ENCODE data around the gene PAPPA. TPM values are rescaled to one million over a fixed set of nuclear protein-coding genes. Genes with fewer than 3 reads are reported as not detected.

The PAPPA gene
- total RNA-seq, 1 experiment from 2014 or later: 1.9 TPM

DNA sequence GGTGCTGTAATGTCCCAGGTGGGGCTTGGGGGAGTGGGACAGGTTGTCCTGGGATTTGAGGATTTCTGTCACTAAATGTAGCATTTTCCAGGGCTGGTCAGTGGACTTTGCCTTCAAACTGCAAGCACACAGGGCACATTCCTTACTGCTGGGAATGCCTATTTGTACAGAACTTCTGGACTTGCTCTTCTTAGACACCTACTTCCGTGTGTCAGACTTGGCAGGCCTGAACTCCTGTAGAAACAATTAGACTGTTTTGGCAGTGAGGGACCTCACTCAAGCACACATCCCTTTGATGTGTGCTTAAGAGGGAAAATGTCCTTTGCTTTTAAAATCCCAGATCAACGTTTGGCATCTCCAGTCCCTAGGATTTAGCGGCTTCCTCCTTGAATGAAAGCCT lies 192.2 kb downstream of the PAPPA start:
- in situ Hi-C loops (cut with HindIII; ENCODE audit: low pct_unique_long_range_greater_than_20kb, low sequenced_read_pairs): no loop called here
- DNase-seq (ENCODE audit: low read depth): no peak

GRCh38 chr9:116349684-116350083 lies 196.1 kb downstream of the PAPPA start:
- no peak for DNase-seq (ENCODE audit: low read depth)
- in situ Hi-C loops (cut with HindIII; ENCODE audit: low pct_unique_long_range_greater_than_20kb, low sequenced_read_pairs): no loop called here

DNA sequence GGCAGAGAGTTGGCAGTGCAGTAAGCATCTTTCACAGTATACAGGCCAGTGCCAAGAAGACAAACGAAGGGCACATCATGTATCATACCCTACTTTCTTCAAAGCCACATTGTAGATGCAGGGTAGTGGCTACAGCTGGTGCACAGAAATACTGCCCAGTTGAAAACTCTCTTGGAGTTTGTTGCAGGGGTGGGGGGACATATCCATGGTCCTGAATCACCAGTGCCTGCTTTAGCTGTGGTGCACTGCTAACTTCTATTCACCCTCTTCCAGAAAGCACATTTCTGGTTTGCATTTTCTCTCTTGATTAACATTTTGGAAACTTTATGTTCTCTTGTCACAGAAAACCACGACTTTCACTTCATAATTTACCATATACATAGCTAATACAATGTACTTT lies 196.6 kb downstream of the PAPPA start:
- in situ Hi-C loops (cut with HindIII; ENCODE audit: low pct_unique_long_range_greater_than_20kb, low sequenced_read_pairs): no loop called here
- DNase-seq (ENCODE audit: low read depth): no peak

DNA sequence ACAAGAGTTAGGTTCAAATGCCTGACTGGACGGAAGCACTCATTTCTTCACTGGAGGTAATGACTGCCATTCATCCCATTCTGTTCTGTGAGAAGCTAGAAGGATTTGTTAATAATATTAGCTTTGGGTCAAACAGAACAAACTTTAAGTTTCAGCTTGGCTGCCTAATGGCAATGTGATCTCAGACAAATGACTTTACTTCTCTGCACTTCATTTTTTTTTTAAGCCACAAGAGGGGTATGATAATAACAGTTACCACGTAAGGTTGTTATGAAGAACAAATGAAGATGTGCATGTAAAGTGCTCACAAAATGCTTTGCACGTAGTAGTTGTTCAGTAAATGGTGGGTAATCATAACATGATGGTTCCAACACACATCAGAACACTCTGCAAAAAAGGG lies 199.4 kb downstream of the PAPPA start:
- in situ Hi-C loops (cut with HindIII; ENCODE audit: low pct_unique_long_range_greater_than_20kb, low sequenced_read_pairs): no loop called here
- no peak for DNase-seq (ENCODE audit: low read depth)

DNA sequence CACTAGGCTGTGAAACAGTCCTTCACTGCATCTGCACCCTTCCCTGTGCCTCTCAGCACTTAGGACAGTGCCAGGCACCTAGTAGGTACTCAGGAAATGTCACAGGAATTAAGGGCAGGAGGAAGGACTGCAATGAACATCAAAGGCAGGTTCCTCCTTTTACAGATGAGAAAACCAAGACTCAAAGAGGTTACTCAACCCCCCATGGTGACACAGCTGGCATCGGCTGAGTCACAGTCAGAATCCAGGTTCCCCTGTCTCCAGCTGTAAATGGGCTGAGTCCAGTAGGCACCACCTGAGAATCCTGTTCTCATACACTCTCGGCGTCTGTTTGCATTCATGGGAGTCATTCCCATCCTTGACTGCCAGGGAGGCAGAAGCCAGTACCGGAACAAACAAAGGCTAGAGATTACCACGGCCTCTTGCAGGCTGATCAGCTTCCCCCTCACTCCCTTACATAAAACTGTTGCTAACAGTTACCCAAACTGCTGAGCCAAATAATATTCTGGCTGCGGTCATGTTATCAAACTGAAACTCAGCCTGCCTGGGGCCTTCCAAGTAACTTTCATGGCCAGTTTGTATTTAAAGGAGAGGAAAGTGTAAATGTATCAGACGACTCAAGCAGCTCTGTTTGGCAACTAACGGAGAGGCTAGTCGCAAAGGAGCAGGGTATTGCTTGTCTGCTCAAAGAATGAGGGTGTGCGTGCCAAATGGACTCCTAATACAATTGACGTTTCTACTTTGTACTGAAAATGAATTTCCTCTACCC lies 201.7 kb downstream of the PAPPA start:
- in situ Hi-C loops (cut with HindIII; ENCODE audit: low pct_unique_long_range_greater_than_20kb, low sequenced_read_pairs): no loop called here
- no peak for DNase-seq (ENCODE audit: low read depth)

GRCh38 chr9:116358251-116358650 lies 204.7 kb downstream of the PAPPA start:
- no peak for DNase-seq (ENCODE audit: low read depth)
- in situ Hi-C loops (cut with HindIII; ENCODE audit: low pct_unique_long_range_greater_than_20kb, low sequenced_read_pairs): no loop called here

DNA sequence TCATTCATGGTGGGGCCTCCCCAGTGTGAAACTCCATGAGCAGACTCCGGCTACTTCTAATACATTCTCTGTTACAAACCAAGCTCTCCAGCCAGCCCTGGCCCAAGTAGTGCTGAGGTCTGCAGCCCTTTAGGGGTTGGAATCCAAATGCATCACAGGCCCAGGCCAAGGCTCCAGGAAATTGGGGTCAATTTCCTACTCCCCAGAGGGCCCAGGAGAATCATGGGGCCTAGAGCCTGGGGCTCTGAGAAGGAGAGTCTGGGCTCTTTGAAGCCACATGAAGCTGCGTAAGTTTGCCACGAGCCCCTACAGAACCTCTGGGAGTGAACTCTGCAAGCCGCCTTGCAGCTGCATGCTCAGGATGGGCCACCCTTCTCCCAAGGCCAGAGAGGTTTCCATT lies 206.4 kb downstream of the PAPPA start:
- in situ Hi-C loops (cut with HindIII; ENCODE audit: low pct_unique_long_range_greater_than_20kb, low sequenced_read_pairs): no loop called here
- DNase-seq (ENCODE audit: low read depth): no peak

DNA sequence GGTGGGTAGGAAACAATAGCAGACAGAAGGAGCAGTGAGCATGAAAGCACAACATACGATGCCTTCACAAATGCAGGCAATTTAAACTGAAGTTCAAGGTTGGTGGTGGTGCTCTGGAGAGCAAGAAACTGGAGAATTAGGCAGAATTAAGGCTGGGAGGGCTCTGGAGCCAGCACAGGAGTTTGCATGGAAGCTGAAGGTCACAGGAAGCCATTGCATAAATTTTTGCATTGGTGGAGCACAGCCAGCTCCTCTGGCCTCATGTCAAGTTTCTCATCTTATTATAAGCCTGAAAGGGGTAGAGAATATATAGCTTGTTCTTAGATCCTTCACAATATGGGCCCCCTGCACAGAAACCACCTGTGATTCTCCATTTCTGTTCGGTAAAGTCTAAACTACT lies 207.4 kb downstream of the PAPPA start:
- DNase-seq (ENCODE audit: low read depth): no peak
- in situ Hi-C loops (cut with HindIII; ENCODE audit: low pct_unique_long_range_greater_than_20kb, low sequenced_read_pairs): no loop called here

DNA sequence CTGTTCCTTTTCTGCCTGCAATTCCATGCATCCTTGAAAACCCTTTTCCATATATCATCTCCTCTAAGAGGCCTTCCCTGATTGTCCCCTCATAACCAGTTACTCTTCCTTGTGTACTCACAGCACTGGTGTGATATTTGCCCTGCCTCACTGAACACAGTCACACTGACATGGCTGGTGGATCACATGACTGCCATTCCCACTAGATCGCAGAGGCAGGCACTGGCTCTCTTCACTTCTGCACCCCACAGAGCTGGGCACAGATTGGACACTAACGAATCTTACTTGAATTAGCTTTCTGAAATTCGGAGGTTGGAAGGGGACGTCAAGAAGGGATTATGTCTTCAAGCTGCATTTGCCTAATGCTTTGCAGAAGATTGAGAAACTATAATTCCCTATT lies 208.0 kb downstream of the PAPPA start:
- DNase-seq (ENCODE audit: low read depth): no peak
- in situ Hi-C loops (cut with HindIII; ENCODE audit: low pct_unique_long_range_greater_than_20kb, low sequenced_read_pairs): no loop called here

DNA sequence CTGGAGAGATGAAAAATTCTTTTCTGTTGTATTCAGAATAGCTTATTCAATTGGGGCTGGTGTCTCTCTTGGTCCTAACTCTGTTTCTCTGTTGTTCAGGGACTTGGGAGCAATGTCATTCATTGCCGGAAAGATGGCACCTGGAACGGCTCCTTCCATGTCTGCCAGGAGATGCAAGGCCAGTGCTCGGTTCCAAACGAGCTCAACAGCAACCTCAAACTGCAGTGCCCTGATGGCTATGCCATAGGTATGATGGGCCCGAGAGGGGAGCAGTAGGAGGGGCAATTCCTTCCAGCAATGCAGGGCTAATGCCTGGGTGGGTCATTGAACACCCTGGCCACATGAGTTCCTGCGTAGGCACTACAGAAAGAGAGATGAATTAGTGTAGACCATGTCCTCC lies 208.9 kb downstream of the PAPPA start:
- in situ Hi-C loops (cut with HindIII; ENCODE audit: low pct_unique_long_range_greater_than_20kb, low sequenced_read_pairs): no loop called here
- DNase-seq (ENCODE audit: low read depth): no peak

DNA sequence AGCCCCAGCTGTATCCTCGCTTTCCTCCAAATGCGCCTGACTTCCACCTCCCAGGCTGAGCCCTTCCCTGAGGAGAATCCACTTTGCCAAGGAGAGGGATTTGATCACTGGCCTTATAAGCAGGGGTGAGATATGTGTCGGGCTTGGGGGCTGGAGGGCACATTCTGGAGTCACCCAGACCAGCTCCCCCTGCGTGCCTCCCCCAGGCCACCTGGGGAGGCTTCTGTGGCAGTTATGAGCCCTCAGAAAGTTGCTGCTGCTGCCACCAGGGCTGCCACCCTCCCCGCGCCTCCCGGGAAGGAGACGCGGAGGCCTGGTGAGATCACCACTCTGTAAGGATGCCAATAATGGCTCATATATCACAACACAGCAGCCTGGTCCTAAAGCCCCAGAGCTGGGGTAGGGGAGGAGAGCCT lies 211.5 kb downstream of the PAPPA start:
- in situ Hi-C loops (cut with HindIII; ENCODE audit: low pct_unique_long_range_greater_than_20kb, low sequenced_read_pairs): no loop called here
- peak; percentile 64 for DNase-seq (ENCODE audit: low read depth)

DNA sequence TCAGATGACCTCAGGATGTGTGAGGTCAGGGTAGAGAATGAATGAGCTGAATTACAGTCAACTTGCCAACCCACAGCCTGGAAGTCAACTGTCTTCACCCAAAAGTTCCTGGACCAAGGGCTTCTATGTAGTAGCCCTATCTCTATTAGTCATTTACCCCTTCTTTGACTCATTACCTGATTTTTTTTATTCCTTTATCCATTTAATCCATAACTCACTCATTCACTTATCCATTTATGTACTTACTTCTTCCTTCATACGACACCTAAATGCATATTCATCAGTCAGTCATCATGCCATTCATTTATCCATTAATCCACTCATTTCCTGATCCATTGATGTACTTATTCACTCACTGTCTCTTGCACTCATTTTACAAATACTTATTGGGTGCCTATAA lies 212.7 kb downstream of the PAPPA start:
- DNase-seq (ENCODE audit: low read depth): no peak
- in situ Hi-C loops (cut with HindIII; ENCODE audit: low pct_unique_long_range_greater_than_20kb, low sequenced_read_pairs): no loop called here

GRCh38 chr9:116368680-116369079 lies 215.1 kb downstream of the PAPPA start:
- no peak for DNase-seq (ENCODE audit: low read depth)
- in situ Hi-C loops (cut with HindIII; ENCODE audit: low pct_unique_long_range_greater_than_20kb, low sequenced_read_pairs): no loop called here

DNA sequence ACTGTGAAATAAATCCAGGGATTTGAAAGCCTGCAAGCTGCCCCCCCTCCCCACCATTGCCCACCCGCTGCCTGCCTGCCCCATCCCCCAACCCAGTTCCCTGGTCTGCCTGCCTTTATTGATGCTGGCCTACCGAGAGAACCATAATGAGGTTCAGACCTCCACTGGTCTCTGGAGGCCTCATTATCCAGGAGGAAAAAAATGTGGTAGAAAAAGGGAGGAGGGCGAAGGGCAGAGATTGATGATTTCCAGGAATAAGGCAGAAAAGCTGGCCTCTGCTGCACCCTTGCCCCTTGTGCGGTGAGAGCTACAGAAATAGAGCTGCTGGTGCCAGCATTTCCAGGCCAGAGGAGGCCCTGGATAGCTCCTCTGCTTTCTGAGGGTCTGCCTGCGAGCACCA lies 216.1 kb downstream of the PAPPA start:
- DNase-seq (ENCODE audit: low read depth): no peak
- in situ Hi-C loops (cut with HindIII; ENCODE audit: low pct_unique_long_range_greater_than_20kb, low sequenced_read_pairs): no loop called here

DNA sequence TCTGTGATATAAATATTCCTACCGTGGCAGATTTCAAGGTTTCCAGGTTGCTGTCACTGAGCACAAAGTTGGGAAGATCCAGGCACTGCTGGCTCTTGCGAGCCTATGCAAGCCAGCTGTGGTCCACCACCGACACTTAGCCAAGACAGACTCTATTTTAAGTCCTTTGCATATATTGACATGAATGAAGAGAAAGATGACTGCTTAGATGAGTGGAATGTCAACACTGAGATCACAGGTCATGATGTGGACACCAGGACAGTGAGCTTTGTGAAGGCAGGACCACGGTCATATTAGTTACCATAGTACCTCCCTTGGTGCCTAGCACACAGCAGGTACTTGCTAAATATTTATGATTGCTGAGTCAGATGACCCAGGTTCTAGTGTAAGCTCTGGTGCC lies 217.0 kb downstream of the PAPPA start:
- in situ Hi-C loops (cut with HindIII; ENCODE audit: low pct_unique_long_range_greater_than_20kb, low sequenced_read_pairs): no loop called here
- no peak for DNase-seq (ENCODE audit: low read depth)

GRCh38 chr9:116372081-116372673 lies 218.6 kb downstream of the PAPPA start:
- no peak for DNase-seq (ENCODE audit: low read depth)
- in situ Hi-C loops (cut with HindIII; ENCODE audit: low pct_unique_long_range_greater_than_20kb, low sequenced_read_pairs): no loop called here

GRCh38 chr9:116372786-116373185 lies 219.2 kb downstream of the PAPPA start:
- in situ Hi-C loops (cut with HindIII; ENCODE audit: low pct_unique_long_range_greater_than_20kb, low sequenced_read_pairs): no loop called here
- DNase-seq (ENCODE audit: low read depth): no peak

DNA sequence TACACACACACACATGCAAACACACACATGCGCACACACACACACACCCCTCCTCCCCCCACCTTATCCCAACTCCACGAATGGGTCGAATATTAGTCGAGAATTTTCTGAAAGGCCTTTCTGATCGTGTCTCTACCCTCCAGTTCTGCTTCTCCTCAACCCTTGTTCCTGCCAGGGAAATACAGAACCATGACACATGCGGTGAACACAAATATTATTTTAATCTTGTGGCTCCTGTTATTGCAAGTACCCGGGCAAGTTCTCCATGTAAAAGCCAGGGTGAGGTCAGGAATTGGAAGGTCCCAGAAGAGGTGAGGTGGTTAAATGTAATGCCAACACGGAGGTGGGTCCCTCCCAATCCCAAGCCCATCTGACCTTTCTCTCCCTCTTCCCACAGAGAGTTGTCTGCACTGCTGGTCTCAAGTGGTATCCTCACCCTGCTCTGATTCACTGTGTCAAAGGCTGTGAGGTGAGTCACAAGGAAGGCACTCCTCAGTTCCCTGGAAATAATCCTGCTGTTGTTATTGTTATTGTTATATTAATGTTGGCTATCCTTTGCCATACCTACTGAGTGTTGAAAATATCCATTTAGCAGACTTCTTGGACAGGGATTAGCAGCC lies 223.7 kb downstream of the PAPPA start:
- peak; percentile 91 for DNase-seq (ENCODE audit: low read depth)
- in situ Hi-C loops (cut with HindIII; ENCODE audit: low pct_unique_long_range_greater_than_20kb, low sequenced_read_pairs): no loop called here

DNA sequence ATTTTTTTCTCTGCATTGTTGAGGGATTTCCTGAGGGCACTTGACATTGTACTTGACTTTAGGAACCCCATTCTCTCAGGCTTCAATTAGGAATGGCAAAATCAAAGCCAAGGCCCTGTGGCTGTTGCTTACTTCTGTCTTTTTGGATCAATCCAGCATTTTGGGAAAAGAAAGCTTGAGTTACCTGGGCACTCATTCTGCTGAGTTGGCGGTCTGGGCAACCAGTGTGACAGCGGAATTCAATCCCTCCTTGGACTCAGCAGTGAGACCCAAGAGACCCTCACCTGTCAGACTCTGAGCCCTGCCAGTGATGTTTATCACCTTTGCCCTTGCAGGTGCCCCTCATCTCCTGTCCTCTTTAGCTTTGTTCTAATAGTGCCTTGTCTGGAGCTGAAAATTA lies 225.3 kb downstream of the PAPPA start:
- no peak for DNase-seq (ENCODE audit: low read depth)
- in situ Hi-C loops (cut with HindIII; ENCODE audit: low pct_unique_long_range_greater_than_20kb, low sequenced_read_pairs): no loop called here

DNA sequence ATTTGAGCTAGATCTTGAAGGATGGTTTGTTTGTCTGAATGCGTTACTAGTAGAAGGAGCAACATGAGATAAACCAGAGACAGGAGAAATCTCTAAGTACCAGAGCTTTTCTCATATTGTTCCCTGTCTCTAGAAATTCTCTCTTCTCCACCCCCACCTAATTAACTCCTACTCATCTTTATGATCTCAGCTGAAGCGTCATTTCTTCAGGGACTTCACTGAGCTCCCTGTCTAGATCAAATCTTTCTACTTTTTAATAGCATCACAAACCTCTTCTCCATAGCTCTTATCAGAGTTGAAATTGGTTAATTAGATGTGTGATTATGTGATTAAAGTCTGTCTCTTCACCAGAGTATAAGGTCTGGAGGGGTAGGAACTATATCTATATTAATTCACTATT lies 226.2 kb downstream of the PAPPA start:
- in situ Hi-C loops (cut with HindIII; ENCODE audit: low pct_unique_long_range_greater_than_20kb, low sequenced_read_pairs): no loop called here
- DNase-seq (ENCODE audit: low read depth): no peak
